ENCODE data around the gene HMX3.
"Not testable (repeated sequence)": the region's sequence is repeated elsewhere in the genome, so short reads cannot be mapped to it uniquely, and the experiment has no call there.

HMX3 gene

DNA sequence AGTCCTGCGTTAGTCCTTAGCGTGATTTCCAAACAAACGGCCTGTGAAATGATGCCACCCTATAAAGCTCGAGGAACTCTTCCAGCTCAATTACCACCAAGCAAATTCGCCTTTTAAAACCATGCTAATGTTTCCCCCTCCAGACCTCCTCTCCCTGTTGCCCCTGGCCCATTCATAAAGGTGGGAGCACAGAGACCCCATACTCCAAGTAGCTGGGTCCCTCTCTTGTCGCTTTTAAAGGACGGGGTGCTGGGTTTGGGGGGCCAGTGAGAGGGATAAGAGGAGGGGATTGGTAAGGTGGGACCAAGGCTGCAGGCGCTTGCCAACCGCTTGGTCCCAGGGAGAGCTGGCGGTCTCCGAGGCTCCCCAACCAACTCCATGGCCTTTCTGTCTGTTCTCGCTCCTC is 13.4 kb downstream of the HMX3 start:
- no peak for DNase-seq

DNA sequence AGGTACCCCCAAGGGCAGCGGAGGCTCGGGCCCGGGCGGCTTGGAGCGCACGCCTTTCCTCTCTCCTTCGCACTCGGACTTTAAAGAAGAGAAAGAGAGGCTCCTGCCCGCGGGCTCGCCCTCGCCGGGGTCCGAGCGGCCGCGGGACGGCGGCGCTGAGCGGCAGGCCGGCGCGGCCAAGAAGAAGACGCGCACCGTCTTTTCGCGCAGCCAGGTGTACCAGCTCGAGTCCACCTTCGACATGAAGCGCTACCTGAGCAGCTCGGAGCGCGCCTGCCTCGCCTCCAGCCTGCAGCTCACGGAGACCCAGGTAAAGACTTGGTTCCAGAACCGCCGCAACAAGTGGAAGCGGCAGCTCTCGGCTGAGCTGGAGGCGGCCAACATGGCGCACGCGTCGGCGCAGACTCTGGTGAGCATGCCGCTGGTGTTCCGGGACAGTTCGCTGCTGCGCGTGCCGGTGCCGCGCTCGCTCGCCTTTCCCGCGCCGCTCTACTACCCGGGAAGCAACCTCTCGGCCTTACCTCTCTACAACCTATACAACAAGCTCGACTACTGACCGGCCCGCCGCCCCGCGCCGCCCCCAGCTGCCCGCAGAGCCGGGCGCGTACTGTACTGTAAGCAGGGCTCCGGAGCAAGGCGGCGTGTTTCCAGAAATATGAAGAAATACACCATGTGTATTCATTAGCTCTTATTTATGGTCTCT is 13.9 kb downstream of the HMX3 start:
- no peak for DNase-seq

DNA sequence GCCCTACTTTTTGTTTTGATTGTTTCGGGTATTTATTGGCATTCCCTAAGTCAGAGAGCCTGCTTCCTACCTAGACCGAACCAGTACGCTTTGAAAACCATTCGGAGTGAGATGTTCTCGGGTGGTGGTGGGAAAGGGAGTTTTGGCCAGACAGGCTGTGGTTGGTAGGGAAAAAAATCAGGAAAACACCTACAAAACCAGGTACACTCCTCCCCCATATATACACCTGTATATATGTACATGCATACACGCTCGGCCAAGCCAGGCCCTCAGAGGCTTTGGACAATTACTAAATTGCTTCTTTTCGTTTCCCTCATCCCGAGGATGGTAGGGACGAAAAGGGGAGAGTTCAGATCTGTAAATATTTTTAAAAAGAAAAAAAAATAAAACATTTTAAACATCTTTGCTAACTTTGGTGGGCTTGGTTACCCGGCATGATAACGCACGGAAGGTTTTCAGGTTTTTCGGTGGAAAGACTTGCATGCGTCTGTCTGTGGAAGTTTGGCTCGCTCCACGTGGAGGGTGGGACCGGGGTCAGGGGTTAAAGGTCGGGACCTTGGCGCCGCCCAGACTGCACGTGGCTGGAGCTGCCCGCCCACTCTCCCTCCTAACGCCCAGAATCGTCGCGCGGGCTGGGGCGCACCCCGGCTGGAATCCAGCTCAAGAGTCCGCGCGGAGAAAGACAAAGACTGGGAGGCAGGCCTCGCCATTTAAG is 14.7 kb downstream of the HMX3 start:
- no peak for DNase-seq

DNA sequence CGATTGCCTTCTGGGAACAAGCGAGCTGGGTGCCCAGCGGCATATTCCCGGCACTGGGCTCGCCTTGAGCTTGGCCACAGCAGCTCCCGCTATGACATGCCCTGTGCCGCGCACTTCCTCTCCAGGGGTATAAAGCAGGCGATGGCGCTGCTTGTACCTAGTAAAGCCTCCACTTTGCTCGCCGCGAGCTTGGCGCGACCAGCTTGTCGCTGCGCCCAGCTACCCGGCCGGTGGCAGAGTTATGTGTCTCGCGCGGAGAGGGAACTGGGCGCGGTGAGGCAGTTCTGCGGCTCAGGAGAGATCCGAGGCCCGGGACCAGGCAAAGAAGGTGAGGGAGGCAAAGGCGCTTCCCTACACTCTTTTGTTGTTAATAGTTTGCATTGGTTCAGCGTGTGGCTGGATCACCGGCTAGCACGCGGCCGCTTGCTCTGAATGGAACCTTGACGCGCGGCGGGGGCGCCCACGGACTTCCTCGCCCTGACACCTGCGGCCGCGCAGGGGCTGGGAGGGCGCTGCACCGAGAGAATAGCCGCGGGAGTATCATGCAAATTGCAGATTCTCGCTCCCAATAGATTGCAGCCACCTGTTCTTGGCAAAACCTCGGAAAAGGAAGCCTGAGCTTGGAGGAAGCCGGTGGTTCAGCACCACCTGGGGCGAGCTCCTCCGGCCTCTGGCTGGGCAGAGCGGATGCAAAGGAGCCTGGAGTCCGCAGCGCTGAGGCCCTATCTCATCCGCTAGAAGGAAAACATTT is 15.4 kb downstream of the HMX3 start:
- DNase-seq: no peak

DNA sequence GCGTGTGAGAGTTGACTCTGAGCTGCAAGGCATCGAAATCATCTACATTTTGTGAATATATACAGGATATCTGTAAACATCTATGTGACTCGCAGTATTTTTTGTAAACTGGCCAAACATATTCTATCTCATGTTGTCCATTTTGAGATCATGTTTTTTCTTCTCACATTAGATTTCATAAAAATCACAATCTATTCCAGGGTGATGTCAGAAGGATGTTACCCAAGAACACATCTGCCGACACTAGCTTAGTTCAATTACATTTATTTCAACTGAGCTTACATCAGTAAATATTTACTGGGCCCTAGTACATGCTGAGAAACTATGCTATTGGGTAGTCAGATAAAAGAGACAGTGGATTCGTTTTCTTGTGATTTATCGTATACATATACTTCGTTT is 16.0 kb downstream of the HMX3 start:
- DNase-seq: no peak

DNA sequence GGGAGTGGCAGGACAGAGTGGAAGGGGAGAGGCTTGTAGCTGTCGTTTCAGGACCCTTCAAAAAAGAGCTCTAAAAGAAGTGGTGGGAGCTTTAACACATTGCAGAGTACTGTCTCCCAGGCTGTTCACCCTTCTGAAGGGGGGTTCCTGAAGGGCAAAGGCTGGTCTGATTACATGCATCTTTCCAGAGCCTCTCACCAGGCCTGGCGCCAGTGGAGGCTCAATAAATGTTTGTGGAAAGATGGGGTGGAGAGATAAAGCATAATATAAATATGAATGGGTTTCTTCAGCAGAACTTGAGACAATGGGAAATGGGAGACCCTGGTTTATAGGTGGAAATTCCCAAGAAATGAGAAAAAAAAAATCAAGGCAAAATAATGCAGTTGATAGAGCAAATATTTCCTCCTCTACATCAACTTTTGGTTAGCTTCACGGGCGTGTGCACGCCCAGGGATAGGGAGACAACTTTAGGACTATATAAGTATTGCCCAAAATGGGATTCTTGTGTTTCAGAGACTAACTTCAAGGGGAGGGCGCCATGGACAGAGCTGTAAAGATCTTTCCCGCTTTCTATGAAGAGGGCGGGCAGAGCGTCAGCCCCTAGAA is 17.8 kb downstream of the HMX3 start:
- no peak for DNase-seq

DNA sequence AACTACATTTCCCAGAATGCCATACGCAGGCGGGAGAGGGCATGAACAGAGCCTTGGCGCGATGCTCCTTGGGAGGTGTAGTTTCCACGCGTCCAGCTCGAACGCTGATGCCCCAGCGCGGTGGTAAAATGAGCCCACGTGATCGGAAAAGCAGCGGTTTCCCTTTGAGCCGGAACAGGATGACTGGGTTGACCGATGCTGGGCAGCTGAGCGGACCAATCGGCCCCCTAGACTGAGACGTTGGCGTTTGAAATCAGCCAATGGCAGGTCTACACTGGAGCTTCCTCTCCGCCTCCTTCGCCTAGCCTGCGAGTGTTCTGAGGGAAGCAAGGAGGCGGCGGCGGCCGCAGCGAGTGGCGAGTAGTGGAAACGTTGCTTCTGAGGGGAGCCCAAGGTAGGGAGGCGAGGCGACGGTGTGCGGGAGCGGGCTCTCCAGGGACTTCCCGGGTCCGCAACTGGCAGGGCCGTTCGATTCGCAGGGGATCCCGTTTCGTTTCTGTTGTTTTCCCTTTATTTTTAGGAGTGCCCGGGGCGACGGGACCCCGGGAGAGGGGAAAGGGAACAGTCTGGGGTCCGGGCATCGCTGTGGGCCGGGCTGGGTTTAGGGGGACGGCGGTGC is 18.4 kb downstream of the HMX3 start, which contains the start of gene BUB3:
TSS of gene BUB3 (plus strand) at position 311 of the 619 bp plus-strand sequence. CDS start 516 bp downstream, outside the sequence.
- peak; percentile 98 for DNase-seq

DNA sequence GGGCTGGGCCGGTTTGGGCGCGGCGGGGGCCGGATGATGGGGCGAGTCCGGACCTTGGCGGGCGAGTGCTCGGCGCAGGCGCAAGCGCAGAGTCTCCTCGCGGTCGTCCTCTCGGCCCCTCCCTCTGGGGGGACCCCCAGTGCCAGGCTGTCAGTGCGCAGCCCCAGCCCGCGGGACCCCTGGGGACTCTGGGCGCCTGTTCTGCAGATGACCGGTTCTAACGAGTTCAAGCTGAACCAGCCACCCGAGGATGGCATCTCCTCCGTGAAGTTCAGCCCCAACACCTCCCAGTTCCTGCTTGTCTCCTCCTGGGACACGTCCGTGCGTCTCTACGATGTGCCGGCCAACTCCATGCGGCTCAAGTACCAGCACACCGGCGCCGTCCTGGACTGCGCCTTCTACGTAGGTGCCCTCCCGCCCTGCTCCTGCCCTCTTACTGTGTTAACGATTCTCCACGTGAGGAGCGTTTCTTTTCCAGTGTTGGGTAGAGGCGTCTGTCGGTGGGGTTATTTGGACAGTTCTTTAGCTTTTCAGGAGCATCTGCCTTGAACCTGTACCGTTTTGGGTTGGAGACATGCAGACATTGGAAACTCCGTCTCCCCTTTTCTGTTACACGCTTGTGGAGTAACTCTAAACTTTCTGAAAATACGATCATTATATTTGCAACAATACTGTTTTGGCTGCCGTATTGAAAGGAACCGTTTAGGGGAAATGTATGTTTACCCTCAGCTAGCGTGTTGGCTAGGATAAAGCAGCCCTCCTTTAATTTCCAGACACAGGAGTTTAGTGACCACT is 19.1 kb downstream of the HMX3 start:
- peak; percentile 36 for DNase-seq

DNA sequence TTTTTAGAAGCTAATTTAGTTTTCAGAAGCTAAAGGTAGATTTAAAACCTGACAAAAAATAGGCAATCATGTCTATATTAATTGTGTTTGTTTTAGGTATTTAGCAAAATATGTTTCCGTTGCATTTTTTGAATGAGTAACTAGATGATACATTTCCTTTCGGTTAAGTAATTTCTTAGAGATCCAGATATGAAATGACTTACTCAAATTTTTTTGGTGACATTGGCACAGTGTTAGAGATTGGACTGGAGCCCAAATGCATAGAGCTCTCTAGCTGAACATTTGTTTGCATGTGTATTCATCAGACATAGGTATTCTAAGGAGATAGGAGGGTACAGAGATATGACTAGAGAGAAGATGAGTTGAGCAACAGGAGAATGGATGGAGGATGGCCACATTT is 20.3 kb downstream of the HMX3 start:
- DNase-seq: no peak

DNA sequence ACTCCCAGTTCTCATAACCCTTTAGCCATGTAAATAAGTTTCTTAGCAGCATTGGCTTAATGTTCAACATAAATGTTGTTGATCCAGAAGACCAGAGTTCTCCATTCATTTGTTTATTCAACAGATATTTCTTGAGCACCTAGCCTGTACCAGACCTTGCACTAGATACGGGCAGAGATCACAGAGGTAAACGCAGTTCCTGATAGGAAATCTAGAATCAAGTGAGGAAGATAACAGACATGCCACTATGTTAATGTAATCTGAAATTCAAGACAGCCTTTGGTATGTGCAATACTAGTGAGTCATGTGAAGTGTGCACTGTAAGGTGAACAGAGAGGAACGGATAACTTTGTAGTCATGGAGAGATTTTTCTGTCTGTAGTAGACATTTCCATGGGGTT is 21.4 kb downstream of the HMX3 start:
- DNase-seq: no peak

DNA sequence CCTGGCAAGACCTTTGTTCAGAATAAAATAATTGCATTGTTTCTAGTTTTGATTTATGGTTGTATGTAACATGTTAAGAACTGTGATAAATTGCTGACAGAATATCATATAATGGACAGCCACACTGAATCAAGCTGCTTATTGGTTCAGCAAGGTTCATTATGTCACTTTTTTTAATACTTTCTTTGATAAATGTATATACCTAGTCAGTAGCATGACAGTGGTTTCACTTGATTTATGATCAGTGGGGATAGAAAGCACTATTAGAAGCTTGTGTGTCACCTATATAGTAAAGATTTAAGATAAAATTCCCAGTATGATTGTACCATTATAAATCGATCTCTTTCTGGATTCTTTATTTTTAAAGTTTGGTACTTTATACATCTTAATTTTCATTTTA is 22.9 kb downstream of the HMX3 start:
- DNase-seq: no peak

DNA sequence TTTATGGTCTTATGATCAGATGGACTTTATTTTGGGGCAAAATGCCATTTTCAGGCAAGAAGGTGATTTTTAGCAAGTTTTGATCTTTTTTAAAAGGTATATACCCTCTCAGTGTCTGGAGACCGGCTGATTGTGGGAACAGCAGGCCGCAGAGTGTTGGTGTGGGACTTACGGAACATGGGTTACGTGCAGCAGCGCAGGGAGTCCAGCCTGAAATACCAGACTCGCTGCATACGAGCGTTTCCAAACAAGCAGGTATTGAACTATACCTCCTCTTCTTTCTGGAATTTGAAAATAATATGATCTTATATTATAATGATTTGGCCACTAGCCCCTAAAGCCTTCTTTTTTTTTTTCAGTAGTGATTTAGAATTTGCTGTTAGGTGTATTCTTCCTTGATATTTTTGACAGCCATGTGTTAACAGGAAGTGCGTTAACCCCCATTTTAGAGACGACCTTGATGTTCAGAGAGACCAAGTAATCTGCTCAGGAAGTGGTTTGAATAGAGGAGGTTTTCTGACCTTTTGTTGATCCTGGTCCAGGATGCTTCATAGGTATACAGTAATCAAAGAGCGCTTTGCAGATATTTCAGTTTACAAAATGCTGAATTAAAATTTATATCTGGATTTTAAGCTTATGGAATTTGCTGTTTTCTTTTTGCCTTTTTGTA is 24.7 kb downstream of the HMX3 start:
- DNase-seq: no peak

DNA sequence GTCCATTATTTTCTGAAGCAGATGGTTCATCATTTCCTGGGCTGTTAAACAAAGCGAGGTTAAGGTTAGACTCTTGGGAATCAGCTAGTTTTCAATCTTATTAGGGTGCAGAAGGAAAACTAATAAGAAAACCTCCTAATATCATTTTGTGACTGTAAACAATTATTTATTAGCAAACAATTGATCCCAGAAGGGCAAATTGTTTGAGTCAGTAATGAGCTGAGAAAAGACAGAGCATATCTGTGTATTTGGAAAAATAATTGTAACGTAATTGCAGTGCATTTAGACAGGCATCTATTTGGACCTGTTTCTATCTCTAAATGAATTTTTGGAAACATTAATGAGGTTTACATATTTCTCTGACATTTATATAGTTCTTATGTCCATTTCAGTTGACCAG is 28.5 kb downstream of the HMX3 start:
- no peak for DNase-seq

DNA sequence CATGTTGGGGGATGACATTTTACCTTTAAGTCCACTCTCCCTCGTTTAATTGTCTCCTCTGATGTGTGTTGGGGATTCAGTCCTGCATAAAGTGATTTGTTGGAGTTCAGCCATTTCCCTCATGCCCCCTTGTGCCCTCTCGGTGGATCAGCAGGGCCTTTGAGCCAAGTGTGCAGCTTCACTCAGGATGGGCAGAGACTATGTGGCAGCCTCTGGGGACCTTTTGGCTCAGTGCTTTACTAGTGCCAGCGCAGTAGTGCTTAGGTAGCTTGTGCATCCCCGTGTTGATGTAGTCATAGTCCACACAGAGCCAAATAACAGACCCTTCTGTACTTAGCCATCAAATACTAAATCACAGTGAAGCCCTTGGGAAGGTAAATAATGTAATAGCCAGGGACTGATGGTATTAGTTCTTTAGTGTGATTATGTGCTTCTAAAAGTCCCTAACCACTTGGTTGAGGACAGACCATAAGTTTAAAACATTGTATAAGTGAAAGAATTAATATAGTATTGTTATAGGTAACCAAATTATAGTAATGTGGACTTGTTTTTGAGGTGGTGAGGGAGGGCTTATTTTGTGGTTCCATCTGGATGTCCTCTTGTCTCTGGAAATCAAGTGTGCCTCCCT is 29.8 kb downstream of the HMX3 start:
- no peak for DNase-seq

DNA sequence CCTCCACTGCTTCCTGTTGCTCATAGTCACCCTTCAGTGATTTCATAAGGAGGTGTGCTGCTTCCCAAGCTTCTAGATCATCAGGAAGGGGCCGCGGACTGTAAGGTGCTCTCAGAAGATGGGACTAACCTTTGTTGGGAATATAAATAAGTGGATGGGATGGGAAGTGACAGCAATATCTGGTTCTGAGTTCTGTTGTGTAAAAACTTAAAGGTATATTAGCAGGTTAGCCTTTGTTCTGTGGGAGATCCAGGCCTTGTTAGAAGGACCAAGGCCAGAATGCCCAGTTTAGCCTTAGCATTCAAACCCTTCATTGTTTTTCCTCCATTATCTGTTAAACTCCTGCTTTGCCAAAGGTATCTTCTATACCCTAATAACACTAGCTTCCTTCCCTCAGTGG is 30.8 kb downstream of the HMX3 start:
- no peak for DNase-seq

DNA sequence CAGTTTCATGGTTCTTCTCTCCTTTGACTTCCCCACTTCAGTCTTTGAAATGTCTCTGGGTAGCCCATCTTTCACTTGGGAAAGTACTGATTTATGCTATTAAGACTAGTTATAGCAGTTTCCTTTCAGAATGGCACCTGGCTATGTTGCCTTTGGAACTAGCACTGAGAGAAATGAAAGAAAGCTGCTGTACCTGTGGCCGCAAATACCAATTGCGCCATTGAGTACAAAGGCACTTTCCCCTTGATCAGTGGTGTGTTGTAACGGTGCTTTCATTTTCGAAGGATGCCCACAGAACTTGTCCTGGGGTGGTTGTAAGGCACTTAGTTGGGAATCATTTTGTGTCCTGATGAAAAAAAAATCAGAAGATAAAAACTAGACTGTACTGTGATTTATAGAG is 35.2 kb downstream of the HMX3 start:
- no peak for DNase-seq

DNA sequence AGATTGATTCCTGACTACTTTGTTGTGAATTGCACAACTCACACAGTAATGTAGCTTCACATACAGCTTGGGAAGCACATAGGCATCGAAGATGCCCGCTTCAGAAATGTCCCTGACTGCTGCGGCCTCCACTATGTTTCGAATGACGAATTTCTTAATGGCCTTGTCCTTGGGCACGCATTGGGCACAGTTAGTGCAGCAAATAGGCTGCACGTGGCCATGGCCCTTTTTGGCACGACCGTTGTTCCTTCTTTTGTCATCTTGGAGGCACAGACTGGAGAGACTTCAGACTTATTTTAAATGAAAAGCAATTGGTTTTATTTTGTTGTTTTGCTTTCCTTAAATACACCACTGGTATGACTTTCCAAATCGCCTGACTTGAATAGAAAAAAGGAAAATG is 35.8 kb downstream of the HMX3 start:
- DNase-seq: not testable (repeated sequence)

DNA sequence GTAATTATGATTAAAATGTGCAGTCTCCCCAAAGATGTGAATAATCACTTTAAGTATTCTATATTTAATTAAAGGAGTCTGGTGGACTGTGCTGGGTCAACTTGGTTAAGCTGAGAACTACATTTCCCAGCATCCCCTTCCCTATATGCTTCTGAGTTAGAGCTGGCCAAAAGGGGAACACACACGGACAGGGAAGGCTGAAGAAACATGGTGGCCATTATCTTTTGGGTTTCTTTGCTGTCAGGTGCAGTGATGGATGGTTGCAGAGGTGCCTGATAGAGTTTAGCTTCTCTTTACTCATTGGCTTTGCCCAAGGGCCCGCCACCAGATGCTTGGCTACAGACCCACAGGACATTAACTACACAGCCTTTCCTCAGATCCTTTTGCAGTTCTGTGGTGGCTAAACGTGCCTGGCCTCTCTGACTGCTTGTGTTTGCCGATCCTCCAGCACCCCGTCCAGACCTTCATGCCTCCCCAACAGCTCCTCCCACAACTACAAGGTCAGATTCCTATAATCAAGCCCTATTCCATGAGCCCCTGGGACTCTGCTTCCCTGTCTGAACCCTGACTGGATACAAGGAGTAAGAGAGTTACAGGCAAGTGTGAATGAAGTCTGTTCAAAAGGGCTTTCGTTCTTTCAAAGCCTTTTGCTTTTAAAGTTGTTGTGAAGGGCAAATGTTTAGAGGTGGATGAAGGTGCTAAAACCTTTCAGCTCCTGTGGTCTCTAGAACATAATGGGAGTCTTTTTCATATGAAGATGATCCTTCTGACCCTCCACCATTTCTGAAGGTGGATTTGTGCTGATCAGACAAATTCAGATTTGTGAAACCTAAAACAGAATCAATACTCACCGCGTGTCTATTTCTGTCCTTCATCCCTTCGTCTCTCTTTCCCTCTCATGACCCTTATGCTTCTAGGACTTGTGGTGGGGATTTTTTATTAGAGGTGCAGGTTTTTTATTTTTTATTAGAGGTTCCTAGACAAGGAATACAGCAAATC is 39.9 kb downstream of the HMX3 start:
- no peak for DNase-seq

DNA sequence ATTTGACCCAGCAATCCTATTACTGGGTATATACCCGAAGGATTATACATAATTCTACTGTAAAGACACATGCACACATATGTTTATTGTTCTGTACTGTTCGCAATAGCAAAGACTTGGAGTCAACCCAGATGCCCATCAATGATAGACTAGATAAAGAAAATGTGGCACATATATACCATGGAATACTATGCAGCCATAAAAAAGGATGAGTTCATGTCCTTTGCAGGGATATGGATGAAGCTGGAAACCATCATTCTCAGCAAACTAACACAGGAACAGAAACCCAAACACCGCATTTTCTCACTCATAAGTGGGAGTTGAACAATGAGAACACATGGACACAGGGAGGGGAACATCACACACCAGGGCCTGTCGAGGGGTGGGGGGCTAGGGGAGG is 42.6 kb downstream of the HMX3 start:
- DNase-seq: not testable (repeated sequence)
